Measurements from ENCODE around the gene MUC20.
"Not testable (repeated sequence)": the region's sequence is repeated elsewhere in the genome, so short reads cannot be mapped to it uniquely, and the experiment has no call there.

Gene MUC20

DNA sequence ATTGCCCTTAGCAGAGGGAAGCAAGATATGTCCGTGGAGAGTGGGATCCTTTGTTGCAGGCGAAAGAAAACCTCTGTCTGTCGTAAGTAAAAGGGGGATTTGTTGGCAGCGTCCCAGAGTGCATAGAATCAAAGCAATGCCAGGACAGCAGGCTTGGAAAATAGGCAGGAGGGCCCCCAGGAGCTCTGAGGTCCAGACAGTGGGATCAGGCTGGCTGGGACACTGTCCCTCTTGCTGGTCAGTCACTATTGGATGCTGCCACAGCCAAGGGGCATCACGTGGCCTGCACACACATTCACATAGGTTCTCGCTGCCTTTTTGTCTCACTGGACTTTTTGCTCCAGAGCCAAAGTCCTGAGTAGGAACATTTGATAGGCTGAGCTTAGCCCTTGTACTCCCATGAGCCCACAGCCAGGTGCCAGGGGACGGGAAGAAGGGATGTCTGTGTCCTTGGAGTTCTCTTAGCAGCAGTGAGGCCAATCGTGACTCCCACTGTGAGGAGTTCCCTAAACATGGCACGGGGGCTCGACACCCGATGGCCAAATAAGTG is 10.7 kb downstream of the MUC20 start:
- DNase-seq (ENCODE audit: low read depth) = no peak

GRCh38 chr3:195732940-195733339 is 12.2 kb downstream of the MUC20 start:
- no peak for DNase-seq (ENCODE audit: low read depth)

DNA sequence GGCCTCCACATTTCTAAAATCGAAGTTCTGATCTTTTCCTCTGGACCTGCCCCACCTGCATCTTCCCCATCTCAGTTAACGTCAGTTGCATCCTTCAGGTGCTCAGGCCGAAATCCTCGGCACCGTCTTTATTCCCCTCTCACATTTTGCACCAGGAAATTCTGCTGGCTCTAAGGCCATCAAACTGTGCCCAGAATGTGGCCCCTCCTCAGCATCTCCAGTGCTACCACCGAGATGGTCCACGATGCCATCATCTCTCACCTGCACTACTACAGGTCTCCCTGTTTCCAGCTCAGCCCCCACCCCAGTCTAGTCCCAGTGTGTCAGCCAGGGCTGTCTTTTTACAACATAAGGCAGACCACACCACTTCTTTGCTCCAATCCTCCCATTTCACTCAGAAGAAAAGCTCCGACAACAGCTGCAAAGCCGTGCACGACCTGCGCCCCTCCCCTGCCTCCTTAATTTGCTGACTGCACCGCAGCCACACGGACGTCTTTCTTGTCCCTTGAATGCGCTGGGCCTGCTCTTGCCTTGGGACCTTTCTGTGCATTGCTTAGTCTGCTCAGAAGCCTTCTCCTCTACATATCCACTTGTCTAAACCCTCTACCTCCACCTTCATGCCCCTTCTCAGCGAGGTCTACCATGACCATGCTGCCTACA is 14.4 kb downstream of the MUC20 start:
- no peak for DNase-seq (ENCODE audit: low read depth)

DNA sequence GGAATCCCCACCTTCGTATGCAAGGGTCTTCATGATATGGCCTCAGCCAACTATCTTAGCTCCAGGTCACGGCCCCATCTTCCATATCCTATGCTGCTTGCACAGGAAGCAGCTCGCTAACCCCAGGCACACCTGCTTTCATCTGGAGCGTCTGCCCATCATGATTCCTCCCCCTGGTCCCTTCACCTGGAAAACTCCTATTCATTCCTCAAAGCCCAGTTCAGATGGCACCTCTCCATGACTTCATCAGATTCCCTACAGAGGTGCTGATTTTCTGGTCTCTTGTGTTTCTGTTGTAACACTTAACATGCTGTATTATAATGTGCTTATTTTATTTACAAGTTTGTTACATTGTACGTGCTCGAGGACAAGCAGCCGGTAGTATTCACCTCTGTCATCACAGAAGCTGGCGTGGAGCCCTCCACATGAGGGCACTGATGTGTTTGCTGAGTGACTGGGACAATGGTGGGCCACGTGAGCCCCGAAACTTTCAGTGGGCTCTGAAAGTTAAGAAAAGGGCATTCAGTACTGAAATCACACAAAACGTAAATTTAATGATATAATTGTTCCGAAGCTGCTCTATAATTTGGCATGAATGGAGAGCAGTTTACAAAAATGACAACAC is 16.2 kb downstream of the MUC20 start:
- DNase-seq (ENCODE audit: low read depth) = no peak

GRCh38 chr3:195737782-195738181 is 17.0 kb downstream of the MUC20 start:
- DNase-seq (ENCODE audit: low read depth) = not testable (repeated sequence)

GRCh38 chr3:195738274-195739044 is 17.7 kb downstream of the MUC20 start:
- DNase-seq (ENCODE audit: low read depth) = no peak

DNA sequence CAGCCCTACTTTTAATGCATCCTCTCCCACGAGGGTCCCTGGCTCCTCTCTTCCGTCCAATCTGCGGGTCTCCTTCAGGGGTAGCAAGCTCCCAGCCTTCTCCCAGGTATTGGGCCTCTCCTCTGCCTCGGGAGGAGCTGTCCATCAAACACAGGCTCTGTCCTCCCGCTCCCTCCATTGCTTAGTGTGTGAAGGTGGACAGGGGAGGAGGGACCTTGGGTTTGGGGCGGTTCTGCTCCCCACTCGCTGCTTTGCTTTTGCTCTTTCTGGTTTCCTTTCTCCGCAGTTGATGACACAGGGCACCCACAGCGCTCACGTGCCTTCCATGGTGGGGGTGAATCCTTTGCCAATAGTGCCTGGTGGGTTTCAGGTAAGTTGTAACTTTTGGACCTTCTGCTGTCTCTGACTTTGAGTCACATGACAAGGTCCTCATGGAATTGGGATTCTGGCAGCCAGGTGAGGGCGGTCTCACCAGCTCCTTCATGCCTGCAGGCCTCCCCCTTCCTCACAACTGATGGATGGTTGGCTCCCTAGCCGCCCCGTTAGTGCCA is 18.9 kb downstream of the MUC20 start:
- no peak for DNase-seq (ENCODE audit: low read depth)

DNA sequence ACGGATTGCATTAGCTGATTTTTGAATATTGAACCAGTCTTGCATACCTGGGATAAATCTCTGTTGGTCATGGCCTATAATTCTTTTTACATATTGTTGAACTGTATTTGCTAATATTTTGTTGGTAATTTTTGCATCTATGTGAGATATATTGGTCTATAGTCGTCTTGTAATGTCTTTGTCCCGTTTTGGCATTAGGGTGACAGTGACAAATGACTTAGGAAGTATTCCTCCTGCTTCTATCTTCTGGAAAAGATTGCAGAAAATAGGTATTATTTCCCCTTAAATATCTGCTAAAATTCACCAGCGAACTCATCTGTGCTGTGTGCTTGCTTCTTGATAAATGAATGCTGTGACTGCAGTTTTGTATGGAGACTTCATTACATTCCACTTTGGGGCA is 23.7 kb downstream of the MUC20 start:
- no peak for DNase-seq (ENCODE audit: low read depth)

DNA sequence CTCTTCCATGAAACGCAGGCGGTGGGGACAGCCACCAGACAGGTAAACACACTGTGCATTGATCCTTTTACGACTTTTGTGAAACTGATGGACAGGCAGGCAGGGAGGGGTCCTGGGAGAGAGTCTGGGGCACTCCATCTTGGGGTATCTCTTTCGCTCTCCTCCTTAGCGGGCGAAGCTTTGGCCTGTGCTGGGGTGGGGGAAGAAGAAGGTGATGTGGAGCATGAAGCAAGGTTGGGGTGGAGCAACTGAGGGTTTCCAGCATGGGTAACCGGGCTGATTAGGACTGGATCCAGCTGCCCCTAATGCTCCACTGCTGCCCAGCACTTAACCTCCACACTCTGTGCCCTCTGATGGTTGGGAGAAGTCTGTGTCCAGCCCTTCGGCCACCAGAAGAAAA is 25.6 kb downstream of the MUC20 start:
- DNase-seq (ENCODE audit: low read depth) = no peak

GRCh38 chr3:195746751-195747150 is 26.0 kb downstream of the MUC20 start:
- no peak for DNase-seq (ENCODE audit: low read depth)

- DNase-seq (ENCODE audit: low read depth) = no peak
These were observed 27.9 kb downstream of the MUC20 start for GRCh38 chr3:195748661-195749060.

- not testable (repeated sequence) for DNase-seq (ENCODE audit: low read depth)
These were observed 28.3 kb downstream of the MUC20 start for GRCh38 chr3:195749101-195749500.

DNA sequence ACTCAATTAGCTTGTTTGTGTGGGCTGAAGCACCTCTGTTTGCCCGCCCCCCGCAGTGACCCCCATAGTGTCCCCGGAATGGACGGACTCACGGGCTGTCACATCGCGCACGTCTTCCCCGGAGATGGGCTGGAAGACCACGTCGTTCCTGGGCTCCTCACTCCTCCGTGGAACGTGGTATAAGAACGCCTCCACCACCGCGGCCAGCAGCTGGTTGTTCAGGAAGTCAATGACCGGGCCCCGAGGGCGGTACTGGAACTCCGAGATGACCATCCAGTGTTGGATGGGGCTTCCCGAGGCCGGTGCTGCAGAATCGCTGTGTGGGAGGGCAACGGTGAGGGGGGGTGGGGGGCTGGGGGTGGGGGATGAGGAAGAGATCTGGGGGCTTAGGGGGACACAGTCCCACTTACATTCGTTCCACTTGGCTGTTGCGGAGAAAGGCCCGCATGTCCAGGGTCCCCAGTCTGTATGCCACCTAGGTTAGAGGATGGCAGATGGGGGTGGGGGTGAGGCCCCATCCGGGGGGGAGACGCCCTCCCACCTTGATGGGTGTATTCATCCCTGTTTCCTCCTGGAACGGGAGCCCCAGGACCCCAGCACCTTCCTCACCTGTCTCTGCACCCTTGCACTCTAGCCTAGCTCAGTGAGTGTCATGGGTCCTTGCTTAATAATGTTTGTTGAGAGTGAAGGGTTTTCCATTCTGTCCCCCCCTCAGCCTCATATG is 30.2 kb downstream of the MUC20 start:
- no peak for DNase-seq (ENCODE audit: low read depth)

DNA sequence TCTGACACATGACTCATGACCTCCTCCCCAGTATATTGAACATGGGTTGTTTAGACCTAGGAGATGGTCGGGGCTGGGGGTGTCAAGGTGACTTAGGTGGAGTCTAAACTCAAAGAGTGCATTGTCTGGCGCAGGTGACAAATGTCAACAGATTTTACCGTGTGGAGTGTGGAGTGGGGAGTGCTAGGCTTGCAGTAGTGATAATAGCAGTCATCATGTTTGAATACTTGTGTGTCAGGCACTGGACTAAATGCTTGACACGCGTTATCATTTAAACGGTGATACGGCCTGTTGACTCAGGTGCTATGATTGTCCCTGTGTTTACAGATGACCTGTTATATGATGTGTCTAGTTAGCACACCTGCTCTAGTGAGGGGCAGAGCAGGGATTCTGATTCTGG is 30.8 kb downstream of the MUC20 start:
- DNase-seq (ENCODE audit: low read depth) = no peak

- DNase-seq (ENCODE audit: low read depth) = no peak
These were observed 31.3 kb downstream of the MUC20 start for GRCh38 chr3:195752066-195752465.

DNA sequence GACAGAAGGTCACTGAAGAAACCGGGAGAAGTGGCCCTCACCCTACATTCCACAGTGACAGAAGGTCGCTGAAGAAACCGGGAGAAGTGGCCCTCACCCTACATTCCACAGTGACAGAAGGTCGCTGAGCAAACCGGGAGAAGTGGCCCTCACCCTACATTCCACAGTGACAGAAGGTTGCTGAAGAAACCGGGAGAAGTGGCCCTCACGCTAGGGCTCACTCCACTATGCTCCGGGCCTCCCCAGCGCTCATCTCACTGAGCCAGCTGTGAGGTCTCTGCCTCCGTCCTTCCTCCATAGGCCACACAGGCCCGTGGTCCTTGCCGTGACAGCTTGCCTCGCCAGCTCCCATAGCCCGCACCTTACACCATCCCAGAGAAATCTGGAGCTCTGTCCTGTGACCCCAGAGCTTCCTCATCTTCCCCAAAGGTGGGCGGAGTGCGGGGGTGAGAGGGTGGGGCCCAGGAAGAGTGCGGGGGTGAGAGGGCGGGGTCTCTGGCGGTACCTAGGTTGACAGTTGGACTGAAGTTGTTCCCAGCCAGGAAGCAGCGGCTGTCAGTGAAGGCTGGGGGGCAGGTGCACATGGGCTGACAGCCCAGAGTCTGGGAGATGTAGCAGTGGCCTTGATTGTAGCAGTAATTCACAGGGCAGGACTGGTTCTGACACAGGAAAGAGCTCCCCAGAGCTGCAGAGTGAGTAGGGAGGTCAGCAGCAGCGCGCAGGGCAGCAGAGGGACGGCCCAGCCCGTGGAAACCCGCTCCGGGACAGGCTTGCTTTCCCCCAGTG is 32.0 kb downstream of the MUC20 start:
- DNase-seq (ENCODE audit: low read depth) = no peak

DNA sequence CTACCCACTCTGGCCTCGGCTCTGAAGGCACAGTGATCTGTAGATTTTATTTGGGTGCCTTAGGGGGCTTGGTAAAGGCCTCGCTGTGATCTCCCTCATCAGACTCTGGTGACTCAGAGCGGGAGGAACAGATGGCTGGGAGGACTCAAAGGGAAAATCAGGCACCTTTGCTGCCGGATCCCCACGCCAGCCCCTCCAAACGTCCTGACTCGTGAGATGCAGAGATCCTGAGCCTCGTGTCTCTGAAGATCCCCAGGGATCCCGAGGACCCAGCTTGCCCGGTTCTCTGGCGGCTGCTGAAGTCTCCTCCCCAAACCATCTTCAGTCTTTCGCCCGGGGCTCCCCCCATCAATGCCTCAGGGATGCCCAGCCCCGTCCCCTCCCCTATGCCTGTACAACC is 32.8 kb downstream of the MUC20 start:
- no peak for DNase-seq (ENCODE audit: low read depth)

GRCh38 chr3:195754141-195754540 is 33.4 kb downstream of the MUC20 start:
- DNase-seq (ENCODE audit: low read depth) = no peak

- DNase-seq (ENCODE audit: low read depth) = no peak
These were observed 34.1 kb downstream of the MUC20 start for GRCh38 chr3:195754906-195755305.

GRCh38 chr3:195755391-195755790 is 34.6 kb downstream of the MUC20 start:
- DNase-seq (ENCODE audit: low read depth) = no peak
